GM23248 (cell line): ENCODE measurements around the gene RELN. TPM values are rescaled to one million over a fixed set of nuclear protein-coding genes. Genes with fewer than 3 reads are reported as not detected.

Experiments
- DNase-seq: peaks from one replicate; pipeline ENCODE4 v3.0.0-alpha.2; 2015
- H2AFZ ChIP-seq: fragments of 200-600 bp; sonication (generic); 2 replicates; pipeline ENCODE4 v1.6.1; 2016; ENCODE audit warnings: antibody characterized with exemption
- H3F3A ChIP-seq: fragments of 200-600 bp; sonication (generic); 2 replicates; pipeline ENCODE4 v1.6.1; 2016; ENCODE audit warnings: mild to moderate bottlenecking, antibody characterized with exemption, mixed run types; ENCODE audit not compliant: insufficient read depth
- H3K27ac ChIP-seq: fragments of 200-600 bp; sonication (generic); 2 replicates; pipeline ENCODE4 v1.5.1; 2016; ENCODE audit warnings: mild to moderate bottlenecking
- H3K27me3 ChIP-seq: fragments of 200-600 bp; sonication (generic); replicated peaks from 2 replicates; pipeline ENCODE4 v1.6.1; 2016; ENCODE audit warnings: mild to moderate bottlenecking; ENCODE audit not compliant: insufficient read depth
- H3K36me3 ChIP-seq: fragments of 200-600 bp; sonication (generic); 2 replicates; pipeline ENCODE4 v1.6.1; 2016; ENCODE audit warnings: low read depth, mild to moderate bottlenecking
- H3K4me1 ChIP-seq: fragments of 200-600 bp; sonication (generic); 2 replicates; pipeline ENCODE4 v1.6.1; 2016; ENCODE audit warnings: mild to moderate bottlenecking; ENCODE audit not compliant: insufficient read depth
- H3K4me2 ChIP-seq: fragments of 200-600 bp; sonication (generic); one replicate; pipeline ENCODE4 v1.6.1; 2016; ENCODE audit warnings: mild to moderate bottlenecking; ENCODE audit not compliant: unreplicated experiment
- H3K4me3 ChIP-seq: fragments of 200-600 bp; sonication (generic); 2 replicates; pipeline ENCODE4 v1.5.1; 2016; ENCODE audit warnings: mild to moderate bottlenecking
- H3K79me2 ChIP-seq: fragments of 200-600 bp; sonication (generic); 2 replicates; pipeline ENCODE4 v1.6.1; 2016; ENCODE audit warnings: mild to moderate bottlenecking; ENCODE audit not compliant: insufficient read depth
- H3K9ac ChIP-seq: fragments of 200-600 bp; sonication (generic); 2 replicates; pipeline ENCODE4 v1.6.1; 2016; ENCODE audit warnings: mild to moderate bottlenecking
- H3K9me2 ChIP-seq: fragments of 200-600 bp; sonication (generic); 2 replicates; pipeline ENCODE4 v1.6.1; 2016; ENCODE audit warnings: mixed run types, mild to moderate bottlenecking, moderate library complexity; ENCODE audit not compliant: insufficient read depth
- H3K9me3 ChIP-seq: fragments of 200-600 bp; sonication (generic); one replicate; pipeline ENCODE4 v1.6.1; 2017; ENCODE audit warnings: low read depth
- H4K20me1 ChIP-seq: fragments of 200-600 bp; sonication (generic); 2 replicates; pipeline ENCODE4 v1.6.0; 2016; ENCODE audit not compliant: insufficient read depth
- EZH2 ChIP-seq: fragments of 200-600 bp; sonication (generic); IDR thresholded peaks from 2 replicates; pipeline ENCODE4 v1.6.1; 2018; ENCODE audit warnings: antibody characterized with exemption, mild to moderate bottlenecking; ENCODE audit not compliant: insufficient read depth, poor library complexity, severe bottlenecking
- EZH2phosphoT487 ChIP-seq: fragments of 200-600 bp; sonication (generic); IDR thresholded peaks from 2 replicates; pipeline ENCODE4 v1.6.1; 2018; ENCODE audit warnings: antibody characterized with exemption, moderate library complexity, mild to moderate bottlenecking, low read depth; ENCODE audit not compliant: insufficient read depth
- WGBS, 2 experiments: methylation state at CpG; one replicate each; pipeline ENCODE4 v1.1.6; 2015 to 2017; ENCODE audit warnings: low lambda C conversion rate in 2 of 2, low coverage in 1 of 2; ENCODE audit errors: missing lambda C conversion rate in 2 of 2; 5-methylcytosine and 5-hydroxymethylcytosine counted together
- in situ Hi-C: fragments of 300-500 bp; cut with MboI; formaldehyde crosslinking; loops from 2 replicates; pipeline ENCODE4 v1.15.0; 2020
- polyA plus RNA-seq: library from polyadenylated mRNA; unstranded; fragments of >200 nt; fragmentation: Nextera tagmentation; extraction: Ambion mirVana; gene quantifications from 2 replicates; pipeline ENCODE4 v1.2.1, GENCODE V29; 2016
- total RNA-seq: library from RNA; depleted of rRNA; stranded (reverse); fragments of >200 nt; shearing (Covaris generic); gene quantifications from 2 replicates; pipeline ENCODE4 v1.2.3, GENCODE V29; 2014

Gene RELN
- total and polyA plus RNA-seq, 2 experiments from 2014 or later: 0.76 to 0.97 TPM

DNA sequence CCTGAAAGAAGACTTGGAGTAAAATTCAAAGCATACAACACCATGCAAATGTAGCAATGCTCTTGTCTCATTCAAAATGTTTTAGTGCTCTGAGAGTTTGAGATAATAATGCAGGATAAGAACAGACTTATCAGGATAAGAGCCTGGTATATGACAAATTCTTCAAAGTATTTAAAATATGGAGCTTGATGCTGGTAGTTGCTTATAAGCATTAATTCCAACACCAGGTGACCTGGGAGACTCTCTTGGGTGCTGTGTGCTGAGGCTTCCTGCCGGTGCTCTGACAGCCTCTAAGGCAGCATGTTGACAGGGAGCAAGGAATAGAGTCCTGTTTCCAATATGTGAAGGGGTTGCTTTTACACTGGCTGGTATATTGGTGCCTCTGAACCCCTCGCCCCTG is 508.7 kb downstream of the RELN start:
- H3K4me3 ChIP-seq: no peak overlapping the region
- H4K20me1 ChIP-seq: no peaks in the 10 kb centered on the region
- no peak overlapping the region for H3K27ac ChIP-seq
- H3K79me2 ChIP-seq: no peaks in the 10 kb centered on the region
- no peaks in the 10 kb centered on the region for H3K4me1 ChIP-seq
- no peak for DNase-seq
- no peak overlapping the region for H2AFZ ChIP-seq
- H3K27me3 ChIP-seq: no peaks in the 10 kb centered on the region
- TF ChIP-seq EZH2phosphoT487 (no peak), EZH2 (no peak)
- no peak overlapping the region for H3K9ac ChIP-seq
- H3K9me2 ChIP-seq: no peaks in the 10 kb centered on the region
- 11 to 17% methylated on average over 2 of the region's 2 CpGs for WGBS, 2 experiments
- H3K9me3 ChIP-seq: no peaks in the 10 kb centered on the region
- no peak overlapping the region for H3K4me2 ChIP-seq
- H3F3A ChIP-seq: no peaks in the 10 kb centered on the region
- in situ Hi-C loops: no loop called here
- no peaks in the 10 kb centered on the region for H3K36me3 ChIP-seq

DNA sequence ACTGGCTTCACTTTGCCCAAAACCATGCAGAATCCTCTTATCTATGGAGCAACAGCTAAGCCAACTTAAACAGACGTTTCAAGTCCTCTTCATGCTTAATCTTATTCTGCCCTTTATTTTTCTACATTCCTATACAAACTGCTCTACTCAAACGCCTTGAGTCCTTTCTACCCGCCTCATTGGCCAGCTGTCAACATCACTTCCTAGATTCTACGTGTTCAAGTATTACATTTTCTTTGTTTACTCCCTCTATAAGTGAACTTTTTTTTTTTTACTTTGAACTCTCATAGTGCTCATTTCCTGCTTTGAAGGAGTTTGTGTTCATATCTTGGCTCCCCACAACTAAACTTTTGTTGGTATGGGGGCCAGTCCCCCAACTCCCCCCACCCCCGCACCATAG is 514.5 kb downstream of the RELN start:
- TF ChIP-seq EZH2phosphoT487 (no peak), EZH2 (no peak)
- Histone ChIP-seq H2AFZ (no peak overlapping the region), H3K27ac (no peak overlapping the region), H3K4me1 (no peaks in the 10 kb centered on the region), H3F3A (no peaks in the 10 kb centered on the region), H3K9ac (no peak overlapping the region), H3K79me2 (no peaks in the 10 kb centered on the region), H3K4me3 (no peak overlapping the region), H3K36me3 (no peaks in the 10 kb centered on the region), H3K4me2 (no peak overlapping the region), H4K20me1 (no peaks in the 10 kb centered on the region), H3K27me3 (no peaks in the 10 kb centered on the region), H3K9me2 (no peaks in the 10 kb centered on the region), H3K9me3 (no peaks in the 10 kb centered on the region)
- 14 to 23% methylated on average over 5 of the region's 5 CpGs for WGBS, 2 experiments
- in situ Hi-C loops: no loop called here
- no peak for DNase-seq

DNA sequence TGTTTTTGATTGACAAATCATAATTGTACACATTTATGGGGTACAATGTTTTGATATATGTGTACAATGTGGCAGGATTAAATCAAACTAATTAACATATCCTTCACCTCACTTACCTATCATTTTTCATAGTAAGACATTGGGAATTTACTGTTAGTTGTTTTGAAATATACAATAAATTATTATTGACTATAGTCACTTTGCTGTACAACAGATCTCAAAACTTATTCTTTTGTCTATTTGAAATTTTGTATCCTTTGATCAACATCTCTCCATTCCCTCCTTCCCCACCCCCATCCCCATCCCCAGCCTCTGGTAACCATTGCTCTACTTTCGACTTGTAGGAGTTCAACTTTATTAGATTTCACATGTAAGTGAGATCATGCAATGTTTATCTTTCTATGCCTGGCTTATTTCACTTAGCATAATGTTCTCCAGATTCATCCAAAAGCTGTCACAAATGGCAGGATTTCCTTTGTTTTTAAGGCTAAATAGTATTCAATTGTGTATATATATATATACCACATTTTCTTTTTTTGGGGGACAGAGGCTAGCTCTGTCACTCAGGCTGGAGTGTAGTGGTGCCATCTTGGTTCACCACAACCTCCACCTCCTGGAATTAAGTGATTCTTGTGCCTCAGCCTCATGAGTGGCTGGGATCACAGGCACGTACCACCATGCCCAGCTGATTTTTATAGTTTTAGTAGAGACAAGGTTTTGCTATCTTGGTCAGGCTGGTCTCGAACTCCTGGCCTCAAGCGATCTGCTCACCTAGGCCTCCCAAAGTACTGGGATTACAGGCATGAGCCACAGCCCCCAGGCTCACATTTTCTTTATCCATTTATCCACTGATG is 520.1 kb downstream of the RELN start:
- no peak overlapping the region for H2AFZ ChIP-seq
- 37 to 41% methylated on average over 4 of the region's 4 CpGs for WGBS, 2 experiments
- no peaks in the 10 kb centered on the region for H3K4me1 ChIP-seq
- TF ChIP-seq EZH2 (no peak), EZH2phosphoT487 (no peak)
- H3K4me2 ChIP-seq: no peak overlapping the region
- no peaks in the 10 kb centered on the region for H3F3A ChIP-seq
- no peaks in the 10 kb centered on the region for H3K36me3 ChIP-seq
- DNase-seq: no peak
- H3K9me2 ChIP-seq: no peaks in the 10 kb centered on the region
- no peak overlapping the region for H3K9ac ChIP-seq
- no peaks in the 10 kb centered on the region for H4K20me1 ChIP-seq
- no peaks in the 10 kb centered on the region for H3K27me3 ChIP-seq
- H3K79me2 ChIP-seq: no peaks in the 10 kb centered on the region
- in situ Hi-C loops: no loop called here
- no peaks in the 10 kb centered on the region for H3K9me3 ChIP-seq
- H3K4me3 ChIP-seq: no peak overlapping the region
- H3K27ac ChIP-seq: no peak overlapping the region

DNA sequence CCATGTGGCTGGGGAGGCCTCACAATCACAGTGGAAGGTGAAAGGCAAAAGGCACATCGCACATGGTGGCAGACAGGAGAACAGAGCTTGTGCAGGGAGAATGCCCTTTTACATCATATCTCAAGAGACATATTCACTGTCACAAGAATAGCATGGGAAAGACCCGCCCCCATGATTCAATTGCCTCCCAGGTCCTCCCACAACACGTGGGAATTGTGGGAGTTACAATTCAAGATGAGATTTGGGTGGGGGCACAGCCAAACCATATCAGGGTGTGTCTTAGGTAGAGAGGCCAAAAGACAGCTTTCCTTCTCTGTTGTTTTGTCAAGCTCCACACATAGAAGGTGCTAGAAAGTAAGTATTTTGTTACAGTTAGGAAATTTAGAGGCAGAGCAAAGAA is 522.6 kb downstream of the RELN start:
- no peaks in the 10 kb centered on the region for H4K20me1 ChIP-seq
- WGBS, 2 experiments: 30 to 32% methylated on average over 3 of the region's 3 CpGs
- no peak for DNase-seq
- no peak overlapping the region for H2AFZ ChIP-seq
- H3K4me3 ChIP-seq: no peak overlapping the region
- H3K9ac ChIP-seq: no peak overlapping the region
- H3K9me2 ChIP-seq: no peaks in the 10 kb centered on the region
- H3K4me2 ChIP-seq: no peak overlapping the region
- H3K9me3 ChIP-seq: no peaks in the 10 kb centered on the region
- TF ChIP-seq EZH2phosphoT487 (no peak), EZH2 (no peak)
- no peaks in the 10 kb centered on the region for H3K4me1 ChIP-seq
- no peaks in the 10 kb centered on the region for H3K27me3 ChIP-seq
- H3K36me3 ChIP-seq: no peaks in the 10 kb centered on the region
- no peak overlapping the region for H3K27ac ChIP-seq
- H3K79me2 ChIP-seq: no peaks in the 10 kb centered on the region
- H3F3A ChIP-seq: no peaks in the 10 kb centered on the region
- in situ Hi-C loops: no loop called here
